Mucosa of descending colon (tissue), 3 donors: ENCODE results near the gene SPSB1. TPM values are rescaled to one million over a fixed set of nuclear protein-coding genes. Genes with fewer than 3 reads are reported as not detected.
"Not testable (repeated sequence)": the region's sequence is repeated elsewhere in the genome, so short reads cannot be mapped to it uniquely, and the experiment has no call there.

Experiments
- ATAC-seq: fragments of 200-7000 bp; cut with Tn5 transposase; one replicate; pipeline ENCODE4 v1.9.1; 2020; ENCODE audit warnings: mild to moderate bottlenecking, moderate library complexity
- DNase-seq, 3 donors: peaks; one replicate each; pipeline ENCODE4 v3.0.0-alpha.2; 2020
- H3K36me3 ChIP-seq: fragments of 200-600 bp; one replicate; pipeline ENCODE4 v1.8.0; 2021; ENCODE audit warnings: low read depth, mild to moderate bottlenecking
- H3K4me1 ChIP-seq: fragments of 200-600 bp; one replicate; pipeline ENCODE4 v1.8.0; 2021; ENCODE audit warnings: low read depth, mild to moderate bottlenecking
- H3K4me3 ChIP-seq: fragments of 200-600 bp; one replicate; pipeline ENCODE4 v1.8.0; 2021; ENCODE audit warnings: mild to moderate bottlenecking
- H3K9me3 ChIP-seq: fragments of 200-600 bp; one replicate; pipeline ENCODE4 v1.8.0; 2021; ENCODE audit warnings: mild to moderate bottlenecking
- CTCF ChIP-seq: fragments of 200-600 bp; IDR thresholded peaks from one replicate; pipeline ENCODE4 v1.8.0; 2022; ENCODE audit warnings: antibody characterized with exemption, mild to moderate bottlenecking
- intact Hi-C, 2 donors: fragments of 100-400 bp; cut with DNase I in 1 of 2; cut with micrococcal nuclease in 1 of 2; formaldehyde crosslinking; loops; one replicate each; pipeline versions ENCODE4 v1.11.0 to v1.11.1; 2022; cut with DNase I, micrococcal nuclease
- total RNA-seq, 3 donors: library from RNA; stranded (reverse); fragmentation: NEBNext Ultra II Directional in 2 of 3; extraction: Animal tissue kit (Norgen Biotek cat#: 25700) in 2 of 3; gene quantifications; one replicate each; pipeline versions ENCODE4 v1.2.1 to v1.2.4, GENCODE V29; 2021 to 2023
- donor health status: DM: no; HTN: no; CAD: no; lungs with moderate emphysema.
- donor health status: DM: no; HTN: no; CAD: no.
- donor health status: DM: no; HTN: yes; CAD: no.

SPSB1 gene
- total RNA-seq, 3 donors from 2014 or later, result 22.1 to 35.5 (median 26.1) TPM

GRCh38 chr1:9384751-9385245 lies 92.1 kb downstream of the SPSB1 start:
- no peak for TF ChIP-seq CTCF
- DNase-seq (peak in 1 of 3 donors; percentile 55), ATAC-seq (peak; percentile 53)
- H3K36me3 ChIP-seq, result no peaks in the 10 kb centered on the region
- peaks cover 20% of the 10 kb centered on the region for H3K4me1 ChIP-seq
- no peaks in the 10 kb centered on the region for H3K9me3 ChIP-seq
- intact Hi-C loops, result no loop called here
- no peak overlapping the region for H3K4me3 ChIP-seq

GRCh38 chr1:9385392-9385791 lies 92.7 kb downstream of the SPSB1 start:
- intact Hi-C loops, H3K9me3 ChIP-seq, H3K36me3 ChIP-seq, H3K4me3 ChIP-seq: not testable (repeated sequence)
- DNase-seq (peak; percentile 68 to 77 (median 72)), ATAC-seq (peak; percentile 82)
- peaks cover 20% of the 10 kb centered on the region for H3K4me1 ChIP-seq

GRCh38 chr1:9385801-9386573 lies 93.3 kb downstream of the SPSB1 start:
- intact Hi-C loops, result no loop called here
- DNase-seq (peak in 1 of 3 donors; percentile 43), ATAC-seq (peak; percentile 77)
- no peak for TF ChIP-seq CTCF
- Histone ChIP-seq H3K4me3 (no peak overlapping the region), H3K9me3 (no peaks in the 10 kb centered on the region), H3K4me1 (peaks cover 20% of the 10 kb centered on the region), H3K36me3 (no peaks in the 10 kb centered on the region)

GRCh38 chr1:9388335-9389180 lies 95.9 kb downstream of the SPSB1 start:
- DNase-seq, result no peak
- no peak for TF ChIP-seq CTCF
- peaks cover 20% of the 10 kb centered on the region for H3K4me1 ChIP-seq
- no peaks in the 10 kb centered on the region for H3K9me3 ChIP-seq
- H3K4me3 ChIP-seq, result no peak overlapping the region
- ATAC-seq, result peak; percentile 20
- H3K36me3 ChIP-seq, result no peaks in the 10 kb centered on the region
- intact Hi-C loops, result no loop called here

- H3K9me3 ChIP-seq, result no peaks in the 10 kb centered on the region
- intact Hi-C loops, result no loop called here
- ATAC-seq, result no peak
- H3K4me1 ChIP-seq, result peaks cover 16% of the 10 kb centered on the region
- H3K4me3 ChIP-seq, result no peak overlapping the region
- no peak for TF ChIP-seq CTCF
- no peaks in the 10 kb centered on the region for H3K36me3 ChIP-seq
- DNase-seq, result no peak
These were observed 97.3 kb downstream of the SPSB1 start for GRCh38 chr1:9389968-9390367.

GRCh38 chr1:9391620-9392019 lies 98.9 kb downstream of the SPSB1 start:
- DNase-seq, result no peak
- no peak for ATAC-seq
- intact Hi-C loops, result no loop called here
- H3K4me3 ChIP-seq, result no peak overlapping the region
- H3K9me3 ChIP-seq, result no peaks in the 10 kb centered on the region
- peaks cover 5% of the 10 kb centered on the region for H3K4me1 ChIP-seq
- no peaks in the 10 kb centered on the region for H3K36me3 ChIP-seq
- TF ChIP-seq CTCF, result no peak
